WI38 (cell line): ENCODE results near the gene LNX2.

Experiments used
- H3K4me3 ChIP-seq: 2 replicates; pipeline ENCODE4 v1.5.1; 2011; ENCODE audit warnings: low read depth, mild to moderate bottlenecking, control low read depth, low read length
- TF ChIP-seq, protein P1 (sequence below): IDR thresholded peaks from 2 replicates; pipeline ENCODE4 v1.5.1; 2012; ENCODE audit warnings: low read depth, mild to moderate bottlenecking, control low read depth, low read length

LNX2 gene

DNA sequence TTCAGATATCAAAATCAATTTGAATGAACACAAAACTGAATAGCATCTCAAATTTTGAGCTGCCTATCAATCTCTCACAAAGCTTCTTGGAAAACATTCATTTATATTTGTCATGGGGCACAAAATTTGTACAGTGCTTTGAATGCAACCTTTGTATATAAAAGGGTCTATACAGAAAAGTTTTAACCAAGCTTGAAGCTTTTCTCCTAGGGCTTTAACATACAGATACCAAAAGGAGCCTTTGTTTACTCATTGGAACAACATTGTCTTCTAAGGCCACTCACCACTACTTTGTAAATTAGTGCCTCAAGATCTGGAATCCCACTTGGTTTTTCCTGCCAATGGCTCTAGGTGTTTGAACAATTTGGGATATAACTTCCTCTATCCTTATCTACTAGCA, 21.2 kb downstream of the LNX2 start:
- H3K4me3 ChIP-seq: no peak overlapping the region
- TF ChIP-seq, protein P1, sequence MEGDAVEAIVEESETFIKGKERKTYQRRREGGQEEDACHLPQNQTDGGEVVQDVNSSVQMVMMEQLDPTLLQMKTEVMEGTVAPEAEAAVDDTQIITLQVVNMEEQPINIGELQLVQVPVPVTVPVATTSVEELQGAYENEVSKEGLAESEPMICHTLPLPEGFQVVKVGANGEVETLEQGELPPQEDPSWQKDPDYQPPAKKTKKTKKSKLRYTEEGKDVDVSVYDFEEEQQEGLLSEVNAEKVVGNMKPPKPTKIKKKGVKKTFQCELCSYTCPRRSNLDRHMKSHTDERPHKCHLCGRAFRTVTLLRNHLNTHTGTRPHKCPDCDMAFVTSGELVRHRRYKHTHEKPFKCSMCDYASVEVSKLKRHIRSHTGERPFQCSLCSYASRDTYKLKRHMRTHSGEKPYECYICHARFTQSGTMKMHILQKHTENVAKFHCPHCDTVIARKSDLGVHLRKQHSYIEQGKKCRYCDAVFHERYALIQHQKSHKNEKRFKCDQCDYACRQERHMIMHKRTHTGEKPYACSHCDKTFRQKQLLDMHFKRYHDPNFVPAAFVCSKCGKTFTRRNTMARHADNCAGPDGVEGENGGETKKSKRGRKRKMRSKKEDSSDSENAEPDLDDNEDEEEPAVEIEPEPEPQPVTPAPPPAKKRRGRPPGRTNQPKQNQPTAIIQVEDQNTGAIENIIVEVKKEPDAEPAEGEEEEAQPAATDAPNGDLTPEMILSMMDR: no peak

- TF ChIP-seq, protein P1: no peak
- no peak overlapping the region for H3K4me3 ChIP-seq
These were observed 25.1 kb downstream of the LNX2 start for GRCh38 chr13:27595055-27595811.

DNA sequence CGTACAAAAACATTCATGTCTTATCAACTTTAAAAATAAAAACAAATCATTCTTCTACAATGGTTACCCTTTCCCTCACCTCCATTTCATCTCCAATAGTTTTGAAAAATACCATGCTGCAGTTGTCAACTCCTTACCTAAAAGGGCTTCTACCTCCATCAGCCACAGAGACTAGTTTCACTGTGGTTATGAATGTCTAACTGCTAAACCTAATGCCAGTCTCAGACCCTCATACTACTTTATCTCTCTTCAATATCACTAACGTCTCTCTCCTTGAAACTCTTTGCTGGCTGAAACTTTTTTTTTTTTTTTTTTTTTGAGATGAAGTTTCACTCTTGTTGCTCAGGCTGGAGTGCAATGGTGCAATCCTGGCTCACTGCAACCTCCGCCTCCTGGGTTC, 27.1 kb downstream of the LNX2 start:
- TF ChIP-seq, protein P1: no peak

DNA sequence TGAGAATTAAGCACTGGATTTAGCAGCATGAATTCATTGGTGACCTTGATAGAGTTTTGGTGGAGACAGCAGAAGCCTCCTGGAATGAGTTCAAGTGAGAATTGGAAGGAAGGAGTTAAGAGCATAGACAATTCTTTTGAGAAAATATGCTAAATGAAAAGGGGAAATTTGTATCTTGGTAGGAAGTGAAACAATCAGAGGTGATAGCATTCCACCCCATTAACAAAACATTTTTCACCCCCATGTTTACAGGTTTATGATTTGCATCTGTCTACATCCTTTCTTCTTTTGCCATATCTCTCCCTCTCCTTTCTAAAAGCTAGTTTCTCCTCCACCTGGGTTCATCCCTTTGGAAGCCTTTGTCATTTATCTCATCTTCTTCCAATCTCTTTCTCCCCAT, 27.5 kb downstream of the LNX2 start:
- no peak overlapping the region for H3K4me3 ChIP-seq
- TF ChIP-seq, protein P1: no peak

More for the DNA sequence above, 27.1 kb downstream of the LNX2 start:
- H3K4me3 ChIP-seq: no peak overlapping the region

- TF ChIP-seq, protein P1: no peak
- H3K4me3 ChIP-seq: no peak overlapping the region
These were observed 31.9 kb downstream of the LNX2 start for GRCh38 chr13:27588405-27588804.

DNA sequence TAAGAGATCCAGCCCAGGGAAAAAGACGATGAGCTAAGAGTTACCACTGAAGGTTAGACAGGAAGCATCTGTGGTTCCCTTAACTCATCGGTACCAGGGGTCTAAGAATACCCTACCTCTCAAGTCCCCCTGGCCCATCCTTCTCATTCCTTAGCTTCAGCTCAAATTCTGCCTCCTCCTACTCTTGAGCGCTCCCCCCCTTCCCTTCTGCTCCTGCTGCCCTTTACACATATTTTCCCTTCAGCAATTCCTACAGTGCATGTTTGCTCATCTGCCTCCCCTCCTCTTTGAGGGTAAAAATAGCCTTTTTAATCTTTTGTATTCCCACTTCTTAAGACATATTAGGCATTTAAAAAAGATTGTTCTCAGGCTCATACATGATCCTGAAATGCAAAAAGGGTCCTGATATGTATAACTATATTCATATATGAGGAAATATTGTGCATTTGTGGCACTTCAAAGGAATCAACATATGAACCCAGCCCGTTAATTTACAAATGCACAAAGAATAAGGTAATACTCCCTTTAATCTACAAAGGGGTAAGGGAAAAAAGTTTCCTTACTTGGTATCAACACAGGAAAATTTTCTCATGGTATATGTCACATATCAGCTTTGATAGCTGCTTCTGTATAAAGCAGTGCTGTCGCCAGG, 33.1 kb downstream of the LNX2 start:
- H3K4me3 ChIP-seq: no peak overlapping the region
- TF ChIP-seq, protein P1: no peak

DNA sequence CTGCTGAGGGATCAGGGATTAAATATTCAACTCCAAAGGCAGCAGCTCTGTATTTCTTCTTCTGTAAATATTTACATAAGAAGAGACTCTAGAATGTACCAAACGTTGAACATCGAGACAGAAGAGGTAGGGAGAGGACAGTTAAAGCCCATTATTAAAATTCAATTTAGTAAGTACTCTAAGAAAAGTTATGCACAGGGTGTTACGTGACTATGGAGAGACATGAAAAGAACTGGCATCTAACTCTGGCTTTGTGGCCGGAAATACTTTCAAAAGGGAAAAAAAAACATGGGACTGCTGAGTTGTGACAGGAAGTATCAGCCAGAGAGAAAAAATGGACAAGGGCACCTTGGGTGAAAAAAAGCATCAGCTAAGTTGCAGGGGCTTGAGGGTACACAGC, 36.7 kb downstream of the LNX2 start:
- TF ChIP-seq, protein P1: no peak
- H3K4me3 ChIP-seq: no peak overlapping the region
